ENCODE measurements around the gene APH1A. TPM values are rescaled to one million over a fixed set of nuclear protein-coding genes. Genes with fewer than 3 reads are reported as not detected.

Gene APH1A
- total RNA-seq, 5 donors from 2014 or later (not counting 1 experiment from before 2014, with no cell fraction given) = 118 to 133 (median 124) TPM

- peaks cover 21% of the 10 kb centered on the region for H3K36me3 Mint-ChIP-seq
- POLR2A ChIA-PET = interaction anchor here in 1 of 2 donors (0.5 kb wide), 1 partner anchor 18 kb away, joined by 3 read pairs; no protein-coding TSS in a partner anchor
- no peak overlapping the region for H3K27ac Mint-ChIP-seq
- no peak for ATAC-seq (replicated peaks in 1 of 4)
- H3K27me3 Mint-ChIP-seq = no peaks in the 10 kb centered on the region
- H3K4me3 Mint-ChIP-seq = no peak overlapping the region
- no peaks in the 10 kb centered on the region for H3K9me3 Mint-ChIP-seq
- H3K4me3 ChIP-seq (ENCODE audit: control insufficient read depth in 1 of 2, extremely low read depth in 1 of 2, low read length in 1 of 2) = no peak overlapping the region
- H3K27ac ChIP-seq (ENCODE audit: low read length) = no peak overlapping the region
- peaks cover 0 to 7% of the 10 kb centered on the region in 2 donors for H3K36me3 ChIP-seq (ENCODE audit: control insufficient read depth in 2 of 2, extremely low read depth in 1 of 2, insufficient read depth in 1 of 2, low read length in 1 of 2)
- H3K4me1 Mint-ChIP-seq = peaks cover 11 to 22% (median 12%) of the 10 kb centered on the region in 3 donors
- H3K27me3 ChIP-seq (replicated peaks in 1 of 2; ENCODE audit: control insufficient read depth in 2 of 2, extremely low read depth in 1 of 2, insufficient read depth in 2 of 2, low read length in 1 of 2) = no peaks in the 10 kb centered on the region
- peaks cover 3 to 14% of the 10 kb centered on the region in 2 experiments for H3K4me1 ChIP-seq (ENCODE audit: control insufficient read depth in 1 of 2, extremely low read depth in 1 of 2, insufficient read depth in 2 of 2, low read length in 2 of 2)
- CTCF ChIA-PET = interaction anchor here (0.5 to 0.8 kb wide), 2 partner anchors 17 to 51 kb away, joined by 3 to 4 read pairs; no protein-coding TSS in a partner anchor
- no peak for DNase-seq
- no peaks in the 10 kb centered on the region for H3K9me3 ChIP-seq
- 80% methylated on average over 1 of the region's 1 CpG for WGBS (ENCODE audit: insufficient coverage)
These were observed 4.5 kb upstream of the APH1A start for GRCh38 chr1:150273311-150273710.

- 95% methylated on average over 2 of the region's 7 CpGs for WGBS (ENCODE audit: insufficient coverage)
- no peaks in the 10 kb centered on the region for H3K9me3 ChIP-seq
- H3K36me3 ChIP-seq (ENCODE audit: control insufficient read depth in 2 of 2, extremely low read depth in 1 of 2, insufficient read depth in 1 of 2, low read length in 1 of 2) = peaks cover 2 to 18% of the 10 kb centered on the region in 2 donors
- Mint-ChIP-seq H3K27ac (no peak overlapping the region), H3K36me3 (peaks cover 25% of the 10 kb centered on the region), H3K27me3 (no peaks in the 10 kb centered on the region), H3K4me3 (no peak overlapping the region), H3K4me1 (peaks cover 29 to 37% (median 30%) of the 10 kb centered on the region in 3 donors), H3K9me3 (no peaks in the 10 kb centered on the region)
- POLR2A ChIA-PET = interaction anchor here in 1 of 2 donors (0.6 kb wide), 1 partner anchor 23 kb away, joined by 7 read pairs; no protein-coding TSS in a partner anchor
- no peak overlapping the region for H3K27ac ChIP-seq (ENCODE audit: low read length)
- CTCF ChIA-PET = interaction anchor here in 1 of 2 donors (1.6 kb wide), 1 partner anchor 10 kb away, joined by 5 read pairs; no protein-coding TSS in a partner anchor
- no peak overlapping the region for H3K4me3 ChIP-seq (ENCODE audit: control insufficient read depth in 1 of 2, extremely low read depth in 1 of 2, low read length in 1 of 2)
- peaks cover 13 to 29% of the 10 kb centered on the region in 2 experiments for H3K4me1 ChIP-seq (ENCODE audit: control insufficient read depth in 1 of 2, extremely low read depth in 1 of 2, insufficient read depth in 2 of 2, low read length in 2 of 2)
- no peak for DNase-seq
- H3K27me3 ChIP-seq (replicated peaks in 1 of 2; ENCODE audit: control insufficient read depth in 2 of 2, extremely low read depth in 1 of 2, insufficient read depth in 2 of 2, low read length in 1 of 2) = no peaks in the 10 kb centered on the region
- no peak for ATAC-seq (replicated peaks in 1 of 4)
These were observed 2.6 kb upstream of the APH1A start for GRCh38 chr1:150271291-150271959.

GRCh38 chr1:150269451-150269850, 635 bp upstream of the APH1A start:
- Mint-ChIP-seq H3K4me3 (peak overlapping the region; percentile 97 to 99 (median 99)), H3K27me3 (no peaks in the 10 kb centered on the region), H3K36me3 (peaks cover 35% of the 10 kb centered on the region), H3K9me3 (no peaks in the 10 kb centered on the region), H3K27ac (peak overlapping the region; percentile 98 to 99), H3K4me1 (peaks cover 29 to 37% (median 30%) of the 10 kb centered on the region in 3 donors)
- ATAC-seq (replicated peaks in 1 of 4) (no peak), DNase-seq (no peak)
- H3K4me3 ChIP-seq (ENCODE audit: control insufficient read depth in 1 of 2, extremely low read depth in 1 of 2, low read length in 1 of 2) = peak overlapping the region in 1 of 2 donors; percentile 90
- H3K9me3 ChIP-seq = no peaks in the 10 kb centered on the region
- no peaks in the 10 kb centered on the region for H3K27me3 ChIP-seq (replicated peaks in 1 of 2; ENCODE audit: control insufficient read depth in 2 of 2, extremely low read depth in 1 of 2, insufficient read depth in 2 of 2, low read length in 1 of 2)
- CTCF ChIA-PET = interaction anchor here in 1 of 2 donors (0.6 to 1.8 kb wide), 3 partner anchors 12 to 167 kb away, joined by 4 to 6 read pairs (median 5); no protein-coding TSS in a partner anchor
- peak overlapping the region; percentile 95 for H3K27ac ChIP-seq (ENCODE audit: low read length)
- H3K4me1 ChIP-seq (ENCODE audit: control insufficient read depth in 1 of 2, extremely low read depth in 1 of 2, insufficient read depth in 2 of 2, low read length in 2 of 2) = peaks cover 13 to 29% of the 10 kb centered on the region in 2 experiments
- WGBS (ENCODE audit: insufficient coverage) = 0% methylated on average over 1 of the region's 10 CpGs
- POLR2A ChIA-PET = interaction anchor here in 1 of 2 donors (0.5 to 0.7 kb wide), 3 partner anchors 78 to 425 kb away, joined by 3 to 5 read pairs (median 4); no protein-coding TSS in a partner anchor
- peaks cover 13 to 33% of the 10 kb centered on the region in 2 donors for H3K36me3 ChIP-seq (ENCODE audit: control insufficient read depth in 2 of 2, extremely low read depth in 1 of 2, insufficient read depth in 1 of 2, low read length in 1 of 2)

GRCh38 chr1:150268340-150268704, 494 bp downstream of the APH1A start:
- ATAC-seq (replicated peaks in 1 of 4) (peak; percentile 47 to 65 (median 52)), DNase-seq (peak in 34 of 35 experiments; percentile 11 to 63 (median 34))
- no peaks in the 10 kb centered on the region for H3K27me3 ChIP-seq (replicated peaks in 1 of 2; ENCODE audit: control insufficient read depth in 2 of 2, extremely low read depth in 1 of 2, insufficient read depth in 2 of 2, low read length in 1 of 2)
- H3K27ac Mint-ChIP-seq = peak overlapping the region; percentile 98 to 99
- no peaks in the 10 kb centered on the region for H3K27me3 Mint-ChIP-seq
- WGBS (ENCODE audit: insufficient coverage) = 0% methylated on average over 16 of the region's 21 CpGs
- peak overlapping the region; percentile 95 for H3K27ac ChIP-seq (ENCODE audit: low read length)
- H3K36me3 ChIP-seq (ENCODE audit: control insufficient read depth in 2 of 2, extremely low read depth in 1 of 2, insufficient read depth in 1 of 2, low read length in 1 of 2) = peaks cover 13 to 32% of the 10 kb centered on the region in 2 donors
- H3K4me1 ChIP-seq (ENCODE audit: control insufficient read depth in 1 of 2, extremely low read depth in 1 of 2, insufficient read depth in 2 of 2, low read length in 2 of 2) = peaks cover 13 to 29% of the 10 kb centered on the region in 2 experiments
- H3K36me3 Mint-ChIP-seq = peaks cover 30% of the 10 kb centered on the region
- no peaks in the 10 kb centered on the region for H3K9me3 ChIP-seq
- ChIA-PET POLR2A (no interaction called here), CTCF (interaction anchor here in 1 of 2 donors (1.8 kb wide), 1 partner anchor 12 kb away, joined by 6 read pairs; no protein-coding TSS in a partner anchor)
- H3K4me1 Mint-ChIP-seq = peaks cover 29 to 37% (median 30%) of the 10 kb centered on the region in 3 donors
- H3K9me3 Mint-ChIP-seq = no peaks in the 10 kb centered on the region
- H3K4me3 ChIP-seq (ENCODE audit: control insufficient read depth in 1 of 2, extremely low read depth in 1 of 2, low read length in 1 of 2) = peak overlapping the region; percentile 71 to 90
- H3K4me3 Mint-ChIP-seq = peak overlapping the region; percentile 97 to 99 (median 99)

GRCh38 chr1:150267896-150268295, 920 bp downstream of the APH1A start:
- Mint-ChIP-seq H3K27me3 (no peaks in the 10 kb centered on the region), H3K4me1 (peaks cover 29 to 37% (median 30%) of the 10 kb centered on the region in 3 donors), H3K27ac (peak overlapping the region; percentile 98 to 99), H3K36me3 (peaks cover 27% of the 10 kb centered on the region), H3K9me3 (no peaks in the 10 kb centered on the region), H3K4me3 (peak overlapping the region; percentile 97 to 99 (median 99))
- no peaks in the 10 kb centered on the region for H3K27me3 ChIP-seq (replicated peaks in 1 of 2; ENCODE audit: control insufficient read depth in 2 of 2, extremely low read depth in 1 of 2, insufficient read depth in 2 of 2, low read length in 1 of 2)
- H3K36me3 ChIP-seq (ENCODE audit: control insufficient read depth in 2 of 2, extremely low read depth in 1 of 2, insufficient read depth in 1 of 2, low read length in 1 of 2) = peaks cover 13 to 32% of the 10 kb centered on the region in 2 donors
- ATAC-seq (replicated peaks in 1 of 4) = no peak
- H3K9me3 ChIP-seq = no peaks in the 10 kb centered on the region
- H3K4me3 ChIP-seq (ENCODE audit: control insufficient read depth in 1 of 2, extremely low read depth in 1 of 2, low read length in 1 of 2) = peak overlapping the region; percentile 71 to 90
- H3K27ac ChIP-seq (ENCODE audit: low read length) = peak overlapping the region; percentile 95
- ChIA-PET CTCF (no interaction called here), POLR2A (no interaction called here)
- 34% methylated on average over 6 of the region's 6 CpGs for WGBS (ENCODE audit: insufficient coverage)
- DNase-seq = no peak
- H3K4me1 ChIP-seq (ENCODE audit: control insufficient read depth in 1 of 2, extremely low read depth in 1 of 2, insufficient read depth in 2 of 2, low read length in 2 of 2) = peaks cover 13 to 29% of the 10 kb centered on the region in 2 experiments

- H3K36me3 Mint-ChIP-seq = peaks cover 24% of the 10 kb centered on the region
- Histone ChIP-seq H3K27me3 (replicated peaks in 1 of 2; ENCODE audit: control insufficient read depth in 2 of 2, extremely low read depth in 1 of 2, insufficient read depth in 2 of 2, low read length in 1 of 2) (peaks cover 2 to 9% of the 10 kb centered on the region in 2 experiments), H3K36me3 (ENCODE audit: control insufficient read depth in 2 of 2, extremely low read depth in 1 of 2, insufficient read depth in 1 of 2, low read length in 1 of 2) (peaks cover 13 to 32% of the 10 kb centered on the region in 2 donors), H3K4me1 (ENCODE audit: control insufficient read depth in 1 of 2, extremely low read depth in 1 of 2, insufficient read depth in 2 of 2, low read length in 2 of 2) (peaks cover 11 to 18% of the 10 kb centered on the region in 2 experiments), H3K4me3 (ENCODE audit: control insufficient read depth in 1 of 2, extremely low read depth in 1 of 2, low read length in 1 of 2) (no peak overlapping the region), H3K9me3 (no peaks in the 10 kb centered on the region), H3K27ac (ENCODE audit: low read length) (no peak overlapping the region)
- ATAC-seq (replicated peaks in 1 of 4) (no peak), DNase-seq (no peak)
- ChIA-PET POLR2A (interaction anchor here in 1 of 2 donors (0.7 kb wide), 1 partner anchor 81 kb away, joined by 5 read pairs; no protein-coding TSS in a partner anchor), CTCF (interaction anchor here (0.6 to 0.7 kb wide), 2 partner anchors 19 to 1049 kb away, joined by 3 to 9 read pairs; no protein-coding TSS in a partner anchor)
- WGBS (ENCODE audit: insufficient coverage) = no CpG with 5 or more reads among the region's 6 CpGs
- H3K9me3 Mint-ChIP-seq = no peaks in the 10 kb centered on the region
- no peak overlapping the region for H3K27ac Mint-ChIP-seq
- peaks cover 20% of the 10 kb centered on the region in 3 donors for H3K4me1 Mint-ChIP-seq
- H3K4me3 Mint-ChIP-seq = no peak overlapping the region
- peaks cover 5 to 8% of the 10 kb centered on the region in 2 donors for H3K27me3 Mint-ChIP-seq
These were observed 5.3 kb downstream of the APH1A start for GRCh38 chr1:150263549-150263948.

Data from T-cell (primary cell).